ENCODE results near the gene PRPS1.
"Not testable (repeated sequence)": the region's sequence is repeated elsewhere in the genome, so short reads cannot be mapped to it uniquely, and the experiment has no call there.

PRPS1 gene

DNA sequence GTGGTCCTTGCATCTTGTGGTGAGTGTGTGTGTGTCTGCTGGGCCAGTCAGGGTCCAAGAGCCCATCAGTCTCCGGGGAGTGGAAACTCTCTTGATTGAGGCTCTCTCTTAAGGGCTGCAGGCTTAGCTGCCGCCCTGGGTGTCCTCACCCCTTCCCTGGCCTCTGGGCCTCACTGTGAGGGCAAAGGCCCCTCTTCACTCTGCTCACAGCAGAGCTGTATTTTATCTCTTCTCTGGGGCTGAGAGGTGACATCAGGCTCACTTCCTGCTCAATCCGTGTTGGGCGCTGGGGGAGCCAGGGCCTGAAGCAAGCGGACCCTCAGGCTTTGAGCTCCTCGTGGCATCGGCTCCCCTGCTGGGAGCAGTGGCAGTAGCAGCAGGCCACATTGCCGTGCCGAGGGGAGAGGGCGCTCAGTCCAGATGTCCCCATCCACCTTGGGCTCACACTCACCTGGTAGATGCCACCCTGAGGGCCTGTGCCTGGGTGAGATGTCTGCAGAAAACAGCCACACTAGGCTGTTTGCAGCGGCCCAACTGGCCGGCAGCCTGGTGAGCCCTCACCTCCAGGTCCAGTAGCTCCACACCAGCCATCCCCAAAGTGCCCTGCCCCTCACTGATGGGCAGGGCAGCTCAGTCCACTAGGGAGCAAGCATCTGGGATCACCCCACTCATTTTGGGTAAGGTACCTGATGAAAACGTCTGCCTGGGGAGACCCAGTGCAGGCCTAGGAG, 24.7 kb upstream of the PRPS1 start:
- no peak for DNase-seq (ENCODE audit: low read depth)
- in situ Hi-C loops (cut with HindIII; ENCODE audit: low sequenced_read_pairs) = loop anchor here (5.0 kb wide), 1 partner anchor 56 kb away; no protein-coding TSS in a partner anchor
- TF ChIP-seq, protein P1, sequence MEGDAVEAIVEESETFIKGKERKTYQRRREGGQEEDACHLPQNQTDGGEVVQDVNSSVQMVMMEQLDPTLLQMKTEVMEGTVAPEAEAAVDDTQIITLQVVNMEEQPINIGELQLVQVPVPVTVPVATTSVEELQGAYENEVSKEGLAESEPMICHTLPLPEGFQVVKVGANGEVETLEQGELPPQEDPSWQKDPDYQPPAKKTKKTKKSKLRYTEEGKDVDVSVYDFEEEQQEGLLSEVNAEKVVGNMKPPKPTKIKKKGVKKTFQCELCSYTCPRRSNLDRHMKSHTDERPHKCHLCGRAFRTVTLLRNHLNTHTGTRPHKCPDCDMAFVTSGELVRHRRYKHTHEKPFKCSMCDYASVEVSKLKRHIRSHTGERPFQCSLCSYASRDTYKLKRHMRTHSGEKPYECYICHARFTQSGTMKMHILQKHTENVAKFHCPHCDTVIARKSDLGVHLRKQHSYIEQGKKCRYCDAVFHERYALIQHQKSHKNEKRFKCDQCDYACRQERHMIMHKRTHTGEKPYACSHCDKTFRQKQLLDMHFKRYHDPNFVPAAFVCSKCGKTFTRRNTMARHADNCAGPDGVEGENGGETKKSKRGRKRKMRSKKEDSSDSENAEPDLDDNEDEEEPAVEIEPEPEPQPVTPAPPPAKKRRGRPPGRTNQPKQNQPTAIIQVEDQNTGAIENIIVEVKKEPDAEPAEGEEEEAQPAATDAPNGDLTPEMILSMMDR (IDR thresholded peaks at IDR 0.05; ENCODE audit: low read depth, low read length, missing control alignments) = no peak
- no peak overlapping the region for H3K4me3 ChIP-seq (ENCODE audit: low read depth, low read length)

DNA sequence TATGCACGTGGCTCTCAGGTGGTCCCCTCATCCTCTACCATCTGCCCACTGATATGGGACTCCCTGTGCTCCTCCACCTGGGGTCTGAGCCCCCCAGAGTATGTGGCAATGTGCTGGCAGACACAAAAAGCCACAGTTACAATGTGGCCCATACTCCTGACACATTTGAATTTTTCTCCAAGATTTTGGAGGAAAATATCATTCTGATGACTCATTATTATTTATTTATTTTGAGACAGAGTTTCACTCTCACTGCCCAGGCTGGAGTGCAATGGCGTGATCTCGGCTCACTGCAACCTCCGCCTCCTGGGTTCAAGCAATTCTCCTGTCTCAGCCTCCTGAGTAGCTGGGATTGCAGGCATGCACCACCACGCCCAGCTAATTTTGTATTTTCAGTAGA, 19.2 kb upstream of the PRPS1 start:
- H3K4me3 ChIP-seq (ENCODE audit: low read depth, low read length); in situ Hi-C loops (cut with HindIII; ENCODE audit: low sequenced_read_pairs); DNase-seq (ENCODE audit: low read depth): not testable (repeated sequence)

DNA sequence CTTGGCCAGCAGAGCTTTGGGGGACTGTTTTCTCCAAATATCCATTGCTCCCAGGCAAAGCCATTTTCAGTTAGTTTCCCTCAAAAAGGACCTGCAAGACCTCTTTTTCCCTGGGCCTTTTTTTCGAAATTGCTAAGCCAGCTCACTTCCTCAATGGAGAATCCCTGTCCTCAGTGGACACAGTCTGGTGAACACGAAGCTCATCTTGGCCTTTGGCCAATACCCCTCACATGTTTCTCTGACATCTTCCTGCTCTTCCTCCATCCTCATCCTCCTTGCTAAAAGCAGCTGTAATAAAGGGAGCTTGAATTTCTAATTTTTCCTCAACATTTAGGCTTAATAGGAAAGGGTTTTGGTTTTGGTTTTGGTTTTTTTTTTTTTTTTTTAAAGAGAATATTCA, 17.6 kb upstream of the PRPS1 start:
- in situ Hi-C loops (cut with HindIII; ENCODE audit: low sequenced_read_pairs) = no loop called here
- TF ChIP-seq, protein P1 (IDR thresholded peaks at IDR 0.05; ENCODE audit: low read depth, low read length, missing control alignments) = no peak
- no peak overlapping the region for H3K4me3 ChIP-seq (ENCODE audit: low read depth, low read length)
- no peak for DNase-seq (ENCODE audit: low read depth)

DNA sequence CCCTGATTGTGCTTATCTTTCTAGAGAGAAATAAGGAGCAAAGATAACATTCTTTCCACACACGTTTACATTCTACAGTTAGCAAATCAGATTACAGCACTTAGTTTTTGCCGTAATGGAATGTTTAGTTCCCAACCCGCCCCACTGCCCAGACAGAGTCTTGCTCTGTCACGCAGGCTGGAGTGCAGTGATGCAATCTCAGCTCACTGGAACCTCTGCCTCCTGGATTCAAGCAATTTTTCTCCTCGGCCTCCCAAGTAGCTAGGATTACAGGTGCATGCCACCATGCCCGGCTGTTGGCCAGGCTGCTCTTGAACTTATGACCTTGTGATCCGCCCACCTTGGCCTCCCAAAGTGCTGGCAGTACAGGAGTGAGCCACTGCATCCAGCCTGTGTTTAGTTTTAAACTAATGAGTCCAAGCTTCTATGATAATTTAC, 8.4 kb upstream of the PRPS1 start:
- in situ Hi-C loops (cut with HindIII; ENCODE audit: low sequenced_read_pairs) = no loop called here
- no peak overlapping the region for H3K4me3 ChIP-seq (ENCODE audit: low read depth, low read length)
- TF ChIP-seq, protein P1 (IDR thresholded peaks at IDR 0.05; ENCODE audit: low read depth, low read length, missing control alignments) = no peak
- no peak for DNase-seq (ENCODE audit: low read depth)

DNA sequence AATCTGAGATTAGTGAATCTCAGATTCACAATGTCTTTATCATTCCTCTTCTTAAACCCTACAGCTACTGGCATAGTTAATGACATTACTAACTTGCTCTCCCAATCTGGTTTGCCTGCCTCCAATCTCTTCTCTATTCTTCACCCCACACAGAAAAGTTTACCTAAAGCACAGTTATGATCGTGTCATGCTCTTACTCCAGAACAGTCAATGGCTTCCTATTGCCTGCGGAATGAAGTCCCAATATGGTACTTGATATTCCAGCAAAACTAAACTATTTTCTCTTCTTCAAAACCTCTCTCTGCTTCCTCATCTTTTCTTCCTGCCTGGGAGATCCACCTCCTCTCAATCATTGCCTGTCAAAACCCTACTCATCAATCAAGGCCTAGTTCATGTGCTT, 3.4 kb upstream of the PRPS1 start:
- DNase-seq (ENCODE audit: low read depth) = no peak
- in situ Hi-C loops (cut with HindIII; ENCODE audit: low sequenced_read_pairs) = no loop called here
- no peak overlapping the region for H3K4me3 ChIP-seq (ENCODE audit: low read depth, low read length)
- TF ChIP-seq, protein P1 (IDR thresholded peaks at IDR 0.05; ENCODE audit: low read depth, low read length, missing control alignments) = no peak

- H3K4me3 ChIP-seq (ENCODE audit: low read depth, low read length) = no peak overlapping the region
- TF ChIP-seq, protein P1 (IDR thresholded peaks at IDR 0.05; ENCODE audit: low read depth, low read length, missing control alignments) = no peak
- no peak for DNase-seq (ENCODE audit: low read depth)
- in situ Hi-C loops (cut with HindIII; ENCODE audit: low sequenced_read_pairs) = no loop called here
These were observed 2.6 kb upstream of the PRPS1 start for GRCh38 chrX:107625739-107626138.

DNA sequence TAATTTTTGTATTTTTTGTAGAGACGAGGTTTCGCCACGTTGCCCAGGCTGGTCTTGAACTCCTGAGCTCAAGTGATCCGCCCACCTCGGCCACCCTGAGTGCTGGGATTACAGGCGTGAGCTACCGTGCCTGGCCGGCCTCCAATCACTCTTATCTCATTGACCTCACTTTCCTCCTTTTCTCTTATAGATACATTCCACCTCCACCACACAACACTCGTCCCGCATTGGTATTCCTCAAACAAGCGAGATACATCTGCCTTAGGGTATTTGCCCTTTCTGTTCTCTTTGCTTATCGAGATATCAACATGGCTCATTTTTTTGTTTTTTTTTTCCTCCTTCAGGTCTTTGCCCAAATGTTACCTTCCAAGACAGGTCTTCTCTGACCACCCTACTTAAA, 1.8 kb upstream of the PRPS1 start:
- TF ChIP-seq, protein P1 (IDR thresholded peaks at IDR 0.05; ENCODE audit: low read depth, low read length, missing control alignments) = no peak
- no peak for DNase-seq (ENCODE audit: low read depth)
- H3K4me3 ChIP-seq (ENCODE audit: low read depth, low read length) = no peak overlapping the region
- in situ Hi-C loops (cut with HindIII; ENCODE audit: low sequenced_read_pairs) = no loop called here
